Stimulated activated CD8-positive, alpha-beta memory T cell treated with anti-CD3 and anti-CD28 coated beads, Interleukin-15, amount 100 ng/mL, for 24 hours (primary cell): Measurements from ENCODE around the gene ZNF790.
A peak's percentile ranks its signal among the peaks of the same experiment; 100 is the strongest.
"Not testable (repeated sequence)": the region's sequence is repeated elsewhere in the genome, so short reads cannot be mapped to it uniquely, and the experiment has no call there.

Experiments
- DNase-seq: peaks from one replicate; pipeline ENCODE4 v3.0.0-alpha.2; 2020; ENCODE audit warnings: low read depth

The ZNF790 gene

DNA sequence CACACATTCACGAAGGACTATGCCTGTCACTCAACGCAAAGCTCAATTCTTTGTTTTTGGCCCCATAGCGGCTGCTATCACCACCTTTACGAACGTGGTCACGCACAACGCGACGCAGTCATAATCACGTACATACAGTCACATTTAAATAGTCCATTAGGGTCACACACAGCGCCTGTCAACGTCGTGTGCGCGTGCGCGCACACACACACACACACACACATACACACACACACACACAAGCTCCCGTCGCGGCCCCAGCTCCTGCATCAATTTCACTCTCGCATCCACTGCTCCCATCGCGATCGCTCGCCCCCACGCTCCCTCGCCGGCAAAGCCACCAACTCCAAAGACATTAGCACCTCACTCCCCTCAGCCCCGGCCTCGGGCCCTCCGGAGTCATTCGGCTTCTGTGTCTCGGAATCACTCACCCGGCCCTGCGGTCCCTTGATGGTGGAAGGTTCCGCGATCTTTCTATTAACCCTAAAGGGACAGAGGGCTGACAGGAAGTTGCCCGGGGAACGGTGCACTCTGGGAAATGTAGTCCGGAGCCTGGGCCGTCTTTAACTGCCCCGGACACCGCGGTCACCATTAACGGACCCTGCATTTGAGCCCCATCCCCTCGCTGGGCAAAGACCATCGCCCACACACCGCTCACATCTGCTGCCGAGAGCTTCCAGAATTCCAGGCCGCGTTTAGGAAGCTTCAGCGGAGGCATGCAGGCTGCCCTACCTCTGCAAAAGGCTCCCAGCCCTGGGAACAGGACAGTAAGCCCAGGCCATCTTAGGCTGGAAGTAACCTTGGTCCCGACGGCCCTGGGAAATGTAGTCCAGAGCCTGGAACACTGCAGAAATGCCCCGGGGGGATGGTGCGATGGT, at the start of gene ZNF790:
ZNF790 (minus strand) TSS at position 482 of the 878 bp plus-strand sequence. CDS start 12,768 bp downstream, outside the sequence.
- DNase-seq, result peak; percentile 59

DNA sequence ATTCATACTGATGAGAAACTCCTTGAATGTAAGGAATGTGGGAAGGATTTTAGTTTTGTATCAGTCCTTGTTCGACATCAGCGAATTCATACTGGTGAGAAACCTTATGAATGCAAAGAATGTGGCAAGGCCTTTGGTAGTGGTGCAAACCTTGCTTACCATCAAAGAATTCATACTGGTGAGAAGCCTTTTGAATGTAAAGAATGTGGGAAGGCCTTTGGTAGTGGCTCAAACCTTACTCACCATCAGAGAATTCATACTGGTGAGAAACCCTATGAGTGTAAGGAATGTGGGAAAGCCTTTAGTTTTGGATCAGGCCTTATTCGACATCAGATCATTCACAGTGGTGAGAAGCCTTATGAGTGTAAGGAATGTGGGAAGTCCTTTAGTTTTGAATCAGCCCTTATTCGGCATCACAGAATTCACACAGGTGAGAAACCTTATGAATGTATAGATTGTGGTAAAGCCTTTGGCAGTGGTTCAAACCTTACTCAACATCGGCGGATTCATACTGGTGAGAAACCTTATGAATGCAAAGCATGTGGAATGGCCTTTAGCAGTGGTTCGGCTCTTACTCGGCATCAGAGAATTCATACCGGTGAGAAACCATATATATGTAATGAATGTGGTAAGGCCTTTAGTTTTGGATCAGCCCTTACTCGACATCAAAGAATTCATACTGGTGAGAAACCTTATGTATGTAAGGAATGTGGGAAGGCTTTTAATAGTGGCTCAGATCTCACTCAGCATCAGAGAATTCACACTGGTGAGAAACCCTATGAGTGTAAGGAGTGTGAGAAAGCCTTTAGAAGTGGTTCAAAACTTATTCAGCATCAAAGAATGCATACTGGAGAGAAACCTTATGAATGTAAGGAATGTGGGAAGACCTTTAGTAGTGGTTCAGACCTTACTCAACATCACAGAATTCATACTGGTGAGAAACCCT, 39.1 kb upstream of the ZNF790 start:
- DNase-seq, result no peak

DNA sequence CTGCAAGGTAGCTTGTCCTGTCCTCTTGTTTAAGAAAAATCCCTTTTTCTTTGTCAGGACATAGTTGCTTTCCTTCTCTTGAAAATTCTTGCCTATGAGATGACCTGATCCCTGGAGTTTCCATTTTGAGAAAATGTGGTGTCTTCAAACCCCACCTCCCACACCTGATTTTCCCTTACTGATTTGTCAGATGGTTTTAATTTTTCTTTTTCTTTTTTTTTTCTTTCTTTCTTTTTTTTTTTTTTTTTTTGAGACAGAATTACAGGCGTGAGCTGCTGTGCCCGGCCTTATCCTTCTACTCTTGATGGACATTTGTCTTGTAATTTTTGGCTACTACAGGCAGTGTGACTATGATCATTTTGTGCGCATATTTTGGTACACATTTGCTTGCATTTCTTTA, 13.7 kb upstream of the ZNF790 start:
- no peak for DNase-seq

DNA sequence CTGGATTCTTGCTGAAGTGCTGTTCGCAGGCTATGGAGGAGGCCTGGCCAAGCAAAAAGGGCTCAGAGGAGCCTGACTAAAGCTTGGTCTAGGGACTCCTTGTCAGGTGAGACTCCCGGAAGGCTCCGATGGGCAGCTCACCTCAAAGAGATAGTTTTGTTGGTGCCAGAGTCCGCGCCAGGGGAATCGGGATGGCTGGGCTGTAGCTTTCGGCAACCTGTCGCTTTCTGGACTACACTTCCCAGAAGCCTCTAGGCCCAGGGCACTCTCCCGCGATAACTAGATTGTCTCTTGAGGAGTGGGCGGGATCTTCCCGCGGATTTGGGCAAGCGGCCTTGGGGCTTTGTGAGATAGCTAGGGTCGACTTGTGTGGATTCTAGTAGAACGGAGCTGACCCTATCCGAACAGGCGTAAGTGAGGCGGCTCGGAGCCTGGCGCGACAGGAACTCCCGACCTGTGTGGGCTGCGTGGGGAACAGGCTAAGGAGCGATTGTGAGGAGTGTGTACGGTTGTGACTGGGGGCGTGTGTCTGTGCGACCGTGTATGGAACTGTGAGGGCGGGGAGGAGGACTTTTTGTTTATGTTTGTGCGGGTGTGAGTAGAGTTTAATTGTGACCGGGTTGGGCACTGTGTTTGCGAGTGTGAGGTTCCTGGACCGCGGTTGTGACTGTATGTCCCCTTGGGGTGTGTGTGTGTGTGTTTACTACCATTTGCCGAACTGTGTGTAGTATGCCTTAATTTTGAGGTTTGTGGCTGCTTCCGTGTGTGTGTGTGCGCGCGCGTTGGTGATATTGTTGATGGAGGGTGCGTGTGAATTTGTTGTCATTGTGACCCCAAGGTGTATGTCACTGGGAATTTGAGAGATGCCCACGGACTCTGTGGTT, 12.6 kb upstream of the ZNF790 start, which contains the start of gene ZNF345:
ZNF345 (plus strand) TSS at position 318 of the 884 bp plus-strand sequence. CDS start 25,955 bp downstream, outside the sequence.
- peak; percentile 43 for DNase-seq

DNA sequence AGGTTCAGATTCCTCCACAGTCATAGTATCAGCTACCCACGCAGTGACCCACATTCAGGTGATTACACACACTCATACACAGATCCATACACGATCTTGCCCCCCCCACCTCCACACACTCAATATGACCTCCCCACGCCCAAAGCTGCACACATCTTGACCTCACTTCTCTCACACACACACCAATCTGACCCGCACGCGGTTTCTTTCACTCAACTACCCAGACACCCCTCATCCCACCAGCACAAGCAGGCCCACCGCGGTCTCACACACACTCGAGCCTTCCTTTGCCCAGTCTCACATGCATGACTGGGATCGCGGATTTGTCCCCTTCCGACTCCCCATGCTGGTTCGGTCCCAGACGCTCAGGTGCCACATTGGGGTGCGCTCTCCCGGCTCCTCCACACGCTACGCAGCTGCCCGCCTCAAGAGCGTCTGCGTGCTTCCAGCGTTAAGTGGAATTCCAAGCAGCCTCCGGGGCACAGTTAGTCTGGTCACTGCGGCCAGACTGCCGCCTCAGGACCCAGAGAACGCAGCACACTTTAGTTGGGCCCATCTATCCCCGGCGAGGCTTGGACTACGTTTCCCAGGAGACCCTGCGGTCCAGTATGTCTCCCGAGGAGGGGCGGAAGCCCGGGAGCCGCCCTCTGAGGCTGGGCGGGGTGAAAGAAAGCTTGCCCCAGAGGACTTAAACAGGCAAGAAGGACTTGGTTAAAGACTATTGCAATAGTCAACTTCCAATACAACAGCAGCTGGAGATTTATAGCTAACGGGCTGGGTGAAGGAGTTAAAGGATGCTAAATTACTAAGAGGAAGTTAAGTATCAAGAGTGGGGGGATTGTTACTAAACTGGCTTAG, 11.7 kb upstream of the ZNF790 start:
- peak; percentile 51 for DNase-seq

DNA sequence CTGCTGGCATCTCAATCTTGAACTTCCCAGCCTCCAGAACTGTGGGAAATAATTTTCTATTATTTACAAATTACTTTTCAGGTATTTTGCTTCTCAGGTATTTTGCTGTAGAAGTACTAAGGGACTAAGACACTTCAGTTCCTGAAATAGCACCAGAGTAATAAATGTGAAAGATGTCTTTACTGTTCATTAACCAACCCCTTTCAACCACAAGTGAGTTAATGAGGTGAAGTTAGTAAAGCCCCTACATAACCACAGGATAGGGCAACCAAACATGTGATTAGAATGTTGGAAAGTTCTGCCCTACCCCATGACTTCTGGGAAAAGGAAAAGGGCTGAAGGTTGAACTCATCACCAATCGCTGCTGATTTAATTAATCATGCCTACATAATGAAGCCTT, 9.8 kb upstream of the ZNF790 start:
- no peak for DNase-seq

DNA sequence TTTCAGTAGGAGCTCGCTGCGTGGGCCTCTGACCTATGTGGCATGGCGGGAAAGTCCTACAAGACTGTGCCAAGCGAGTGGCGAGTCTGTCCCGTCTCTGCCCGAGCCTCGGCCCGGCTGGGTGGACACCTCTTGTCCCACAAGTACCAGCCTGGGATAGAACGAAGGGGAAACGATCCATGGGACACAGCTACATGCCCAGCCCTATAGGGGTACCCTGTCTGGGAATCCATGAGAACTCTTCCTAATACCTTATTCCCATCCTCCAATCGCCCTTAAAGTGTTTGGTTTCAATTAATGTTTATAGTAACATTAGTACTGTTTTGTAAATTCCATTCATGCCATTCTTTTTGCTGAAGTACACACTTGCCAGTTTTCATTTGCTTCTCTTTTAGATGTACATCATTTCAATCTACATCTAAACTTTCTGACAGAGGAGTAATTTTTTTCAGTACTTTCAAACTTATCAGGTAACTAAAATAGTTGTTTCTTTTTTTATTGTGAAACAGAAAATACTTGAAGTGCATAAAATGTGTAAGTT, 667 bp upstream of the ZNF790 start:
- no peak for DNase-seq

DNA sequence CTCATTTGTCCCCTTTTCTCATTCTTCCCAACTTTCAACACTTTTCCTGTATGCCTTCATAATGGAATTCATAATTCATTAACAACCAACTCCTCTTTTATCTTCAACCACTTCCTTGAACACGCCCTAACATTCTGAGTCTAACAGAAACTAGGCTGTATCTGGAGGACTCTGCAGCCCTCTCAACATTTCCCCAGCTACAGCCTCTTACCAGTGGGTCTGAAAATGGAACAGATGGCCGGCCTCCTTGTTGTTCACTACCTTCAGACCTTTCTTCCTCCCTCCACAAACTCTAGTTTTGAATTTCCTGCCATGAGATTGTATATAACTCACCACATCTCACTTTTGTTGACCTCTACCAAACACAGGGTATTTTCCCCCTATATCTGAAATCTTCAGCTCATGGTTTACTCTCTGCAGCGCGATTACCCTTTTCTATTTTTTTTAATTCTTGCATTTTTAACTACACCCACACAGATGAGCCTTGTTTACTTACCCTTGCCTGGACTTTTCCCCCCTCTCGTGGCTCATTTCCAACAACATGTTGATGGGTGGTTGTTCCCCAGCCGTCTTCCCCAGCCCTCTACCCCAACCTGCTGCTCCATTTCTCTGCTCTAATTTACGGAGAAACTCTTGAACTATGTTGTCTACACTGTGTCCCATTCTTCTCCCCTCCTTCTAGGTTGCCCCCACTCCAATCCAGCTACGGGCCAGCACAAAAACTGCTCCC, 846 bp downstream of the ZNF790 start:
- no peak for DNase-seq

DNA sequence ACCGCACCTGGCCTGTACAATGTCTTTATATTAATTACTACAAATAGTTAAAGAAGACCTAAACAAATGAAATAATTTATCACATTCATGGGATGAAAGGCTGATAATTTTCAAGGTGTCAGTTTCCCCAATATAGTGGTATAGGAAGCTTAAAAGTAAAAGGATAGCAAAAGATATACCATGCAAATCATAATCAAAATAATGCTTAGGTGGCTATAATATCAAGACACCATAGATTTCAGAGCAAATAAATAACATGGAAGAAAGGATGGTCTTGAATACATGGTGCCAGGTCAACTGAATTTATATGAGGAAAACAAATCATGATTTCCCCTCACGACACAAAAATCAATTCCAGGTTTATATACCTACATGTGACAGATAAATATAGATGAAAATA, 4.8 kb downstream of the ZNF790 start:
- DNase-seq, result no peak

DNA sequence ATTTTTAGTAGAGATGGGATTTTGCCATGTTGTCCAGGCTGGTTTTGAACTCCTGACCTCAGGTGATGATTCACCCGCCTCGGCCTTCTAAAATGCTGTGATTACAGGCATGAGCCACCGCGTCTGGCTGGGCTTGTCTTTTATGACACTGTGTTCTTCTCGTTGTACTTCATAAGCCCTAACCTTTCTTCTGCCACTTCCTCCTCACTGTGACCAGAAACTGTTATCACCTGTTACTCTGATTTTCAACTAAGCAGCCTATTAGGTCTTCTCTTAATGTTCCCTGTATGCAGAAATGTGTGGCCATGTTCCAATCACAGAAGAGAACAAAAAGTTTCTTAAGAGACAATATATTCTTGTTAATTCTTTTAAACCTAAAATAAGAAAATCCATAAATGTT, 16.4 kb downstream of the ZNF790 start:
- no peak for DNase-seq

DNA sequence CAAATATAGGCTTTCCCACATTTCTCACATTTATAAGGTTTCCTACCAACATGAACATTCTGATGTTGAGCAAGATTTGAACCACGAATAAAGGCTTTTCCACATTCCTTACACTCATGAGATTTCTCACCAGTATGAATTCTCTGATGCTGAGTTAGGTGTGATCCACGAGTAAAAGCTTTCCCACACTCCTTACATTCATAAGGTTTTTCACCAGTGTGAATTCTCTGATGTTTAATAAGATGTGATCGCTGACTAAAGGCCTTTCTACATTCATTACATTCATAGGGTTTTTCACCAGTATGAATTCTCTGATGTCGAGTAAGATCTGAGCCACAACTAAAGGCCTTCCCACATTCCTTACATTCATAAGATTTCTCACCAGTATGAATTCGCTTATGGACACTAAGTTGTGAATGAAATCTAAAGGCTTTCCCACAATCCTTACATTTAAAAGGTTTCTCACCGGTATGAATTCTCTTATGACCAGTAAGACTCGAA, 19.0 kb downstream of the ZNF790 start:
- no peak for DNase-seq

DNA sequence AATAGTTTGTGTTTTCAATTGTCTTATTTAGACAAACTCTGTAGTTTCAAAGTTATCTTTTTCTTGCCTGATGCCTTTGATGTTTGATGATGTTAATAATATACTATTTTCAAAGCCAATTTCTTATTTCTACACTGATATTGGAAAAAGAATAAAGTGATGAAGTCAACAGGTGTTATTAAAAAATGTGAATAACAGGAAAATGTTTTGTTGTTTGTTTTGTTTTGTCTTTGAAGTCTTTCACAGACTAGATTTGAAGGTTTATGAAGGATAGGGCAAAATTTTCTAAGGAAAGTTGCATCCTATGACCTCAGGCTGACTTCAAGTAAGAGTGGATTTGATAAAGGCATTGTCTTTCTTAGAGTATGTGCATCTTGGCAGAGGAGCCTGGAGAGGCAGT, 31.2 kb downstream of the ZNF790 start:
- no peak for DNase-seq

DNA sequence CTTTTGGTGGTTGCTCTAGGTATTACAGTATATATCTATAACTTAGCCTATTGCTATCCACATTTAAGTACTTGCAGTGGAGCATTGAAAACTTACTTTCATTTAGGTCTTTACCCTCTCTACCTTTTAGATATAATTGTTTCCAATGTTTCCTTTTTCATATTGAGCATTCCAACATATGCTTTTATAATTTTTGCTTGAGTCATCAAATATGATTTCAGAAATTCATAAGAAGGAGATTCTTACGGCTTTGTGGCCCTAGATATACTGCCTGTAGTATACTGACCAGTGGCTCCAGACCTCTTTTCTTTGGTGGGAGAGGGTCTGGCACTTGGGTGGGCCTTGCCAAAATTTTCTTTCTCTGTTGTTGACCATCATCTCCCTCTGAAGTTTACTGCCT, 32.8 kb downstream of the ZNF790 start:
- no peak for DNase-seq

DNA sequence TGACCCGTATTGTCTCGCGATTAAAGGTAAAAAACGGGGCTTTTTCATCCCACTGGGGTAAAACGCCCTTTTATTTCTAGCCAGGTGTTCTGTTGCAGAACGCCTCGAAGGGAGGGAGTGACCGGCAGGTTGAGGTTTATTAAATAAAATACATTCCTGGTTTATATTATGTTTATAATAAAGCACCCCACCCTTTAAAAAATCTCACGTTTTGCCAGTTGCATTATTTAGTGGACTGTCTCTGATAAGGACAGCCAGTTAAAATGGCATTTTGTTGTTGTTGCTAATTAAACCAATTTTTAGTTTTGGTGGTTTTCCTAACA, 40.4 kb downstream of the ZNF790 start:
- no peak for DNase-seq

DNA sequence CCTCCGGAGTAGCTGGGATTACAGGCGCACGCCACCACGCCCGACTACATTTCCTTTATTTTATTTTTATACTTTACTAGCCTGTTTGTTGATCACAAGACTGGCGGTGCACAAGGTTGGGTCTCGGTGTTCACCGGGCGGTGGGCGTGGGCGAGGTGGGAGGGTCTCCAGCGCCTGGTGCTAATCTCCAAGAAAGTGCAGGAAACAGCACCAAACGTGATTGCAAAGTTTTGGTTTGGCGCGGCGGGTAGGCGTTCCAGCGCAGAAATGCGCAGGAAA, 41.5 kb downstream of the ZNF790 start:
- no peak for DNase-seq

DNA sequence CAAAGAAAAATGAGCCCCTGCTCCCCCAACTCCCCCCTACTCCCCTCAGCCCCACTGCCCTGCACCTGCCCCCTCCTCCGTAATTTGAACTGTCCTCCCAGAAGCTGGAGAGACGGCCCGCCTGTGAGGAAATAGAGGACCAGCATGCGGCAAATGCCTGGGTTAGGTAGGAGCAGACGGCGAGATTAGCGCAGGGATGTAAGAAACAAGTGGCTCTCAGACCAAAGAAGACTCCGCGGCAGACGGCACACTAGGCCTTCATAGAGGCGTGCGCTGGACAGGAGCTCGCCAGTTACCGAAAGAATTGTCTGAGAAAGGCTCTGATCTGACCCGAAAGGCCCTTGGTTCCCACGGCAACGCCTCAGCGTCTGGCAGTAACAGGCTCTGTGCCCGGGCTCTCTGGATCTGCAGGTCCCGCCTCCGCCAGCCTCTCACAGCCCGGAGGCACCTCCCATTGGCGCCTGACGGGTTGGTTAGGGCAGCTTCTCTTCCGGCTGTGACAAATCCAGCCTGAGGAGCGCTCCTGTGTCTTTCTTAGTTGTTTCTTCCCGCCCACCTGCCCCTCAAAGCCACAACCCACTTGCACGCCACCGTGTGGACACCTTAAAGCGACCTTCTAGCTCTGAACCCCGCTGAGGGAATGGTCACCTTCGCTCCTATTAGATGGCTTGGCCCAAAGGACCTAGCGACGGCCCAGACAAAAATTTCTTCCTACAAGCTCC, 46.6 kb downstream of the ZNF790 start:
- DNase-seq, result not testable (repeated sequence)

DNA sequence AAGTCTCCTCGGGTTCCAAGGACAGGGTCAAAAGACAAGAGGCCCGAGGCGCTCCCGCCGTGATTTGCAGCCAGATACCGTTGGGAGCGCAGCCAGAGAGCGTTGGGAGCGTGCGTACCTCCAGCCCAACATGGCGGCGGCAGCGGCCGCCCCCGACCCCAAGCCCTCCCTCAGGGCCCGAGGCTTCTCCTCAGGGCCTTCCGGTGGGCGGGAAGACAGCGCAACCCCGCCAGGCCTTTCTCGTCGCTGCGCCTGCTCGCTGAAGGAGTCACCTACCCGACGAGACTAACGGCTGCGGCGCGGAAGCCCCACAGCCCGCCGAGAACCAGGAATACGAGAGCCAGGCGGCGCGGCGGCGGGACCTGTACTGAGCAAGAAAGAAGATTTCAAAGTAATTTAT, 62.4 kb downstream of the ZNF790 start:
- DNase-seq, result no peak

DNA sequence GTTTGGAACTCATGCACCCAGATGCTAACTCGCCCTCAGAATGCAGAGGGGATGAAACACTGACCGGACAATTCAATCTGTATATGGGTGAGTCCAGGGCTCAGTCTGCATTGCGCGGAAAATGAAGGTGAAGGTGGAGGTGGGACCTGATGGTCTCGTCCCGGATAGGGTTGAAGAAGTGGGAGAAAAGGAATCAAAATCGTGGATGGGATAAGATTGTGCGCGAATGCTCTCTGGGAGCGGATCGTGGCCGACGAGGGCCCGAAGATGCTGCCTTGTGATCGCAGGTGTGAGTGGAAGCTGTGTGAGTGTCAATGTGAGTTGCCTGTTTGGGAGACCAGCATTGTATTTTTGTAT, 65.0 kb downstream of the ZNF790 start:
- DNase-seq, result no peak
